Ishikawa (cell line): ENCODE results near the gene VDR.

Experiments
- CEBPB ChIP-seq: IDR thresholded peaks from 2 replicates; pipeline ENCODE4 v1.6.1; 2012
- FOXM1 ChIP-seq: IDR thresholded peaks from 2 replicates; pipeline ENCODE4 v1.6.1; 2012; ENCODE audit warnings: low read depth, borderline replicate concordance
- REST ChIP-seq: IDR thresholded peaks from 2 replicates; pipeline ENCODE4 v1.6.1; 2012; ENCODE audit warnings: low read depth, mild to moderate bottlenecking
- YY1 ChIP-seq: IDR thresholded peaks from 2 replicates; pipeline ENCODE4 v1.6.1; 2012; ENCODE audit warnings: low read depth
- ZBTB7A ChIP-seq: IDR thresholded peaks from 2 replicates; pipeline ENCODE4 v1.6.1; 2012; ENCODE audit warnings: low read depth

GRCh38 chr12:47852096-47852571 lies 52.7 kb downstream of the VDR start:
- TF ChIP-seq FOXM1 (no peak), REST (no peak), ZBTB7A (no peak), CEBPB (no peak), YY1 (no peak)
